IPS DF 19.7 (cell line): ENCODE data around the gene CBX4.
"Not testable (repeated sequence)": the region's sequence is repeated elsewhere in the genome, so short reads cannot be mapped to it uniquely, and the experiment has no call there.

Experiments used
- DNase-seq: peaks from one replicate; pipeline ENCODE4 v3.0.0-alpha.2; 2013; ENCODE audit warnings: low read depth, low spot score

Gene CBX4

GRCh38 chr17:79859676-79860615, 20.7 kb upstream of the CBX4 start:
- DNase-seq, result no peak

GRCh38 chr17:79857095-79857494, 17.9 kb upstream of the CBX4 start:
- no peak for DNase-seq

GRCh38 chr17:79855331-79856124, 16.3 kb upstream of the CBX4 start:
- no peak for DNase-seq

- DNase-seq, result no peak
Measured at GRCh38 chr17:79854080-79855060, 15.1 kb upstream of the CBX4 start.

- DNase-seq, result not testable (repeated sequence)
Measured at GRCh38 chr17:79853168-79853567, 13.9 kb upstream of the CBX4 start.

GRCh38 chr17:79852748-79853147, 13.5 kb upstream of the CBX4 start:
- no peak for DNase-seq

GRCh38 chr17:79851461-79851817, 12.2 kb upstream of the CBX4 start:
- DNase-seq, result no peak

- no peak for DNase-seq
Measured at GRCh38 chr17:79850571-79851460, 11.6 kb upstream of the CBX4 start.

GRCh38 chr17:79849953-79850352, 10.7 kb upstream of the CBX4 start:
- DNase-seq, result no peak

- DNase-seq, result no peak
Measured at GRCh38 chr17:79848370-79848766, 9.1 kb upstream of the CBX4 start.

GRCh38 chr17:79847698-79848369, 8.6 kb upstream of the CBX4 start:
- no peak for DNase-seq

GRCh38 chr17:79845601-79845949, 6.3 kb upstream of the CBX4 start:
- DNase-seq, result no peak

- DNase-seq, result no peak
Measured at GRCh38 chr17:79844869-79845600, 5.8 kb upstream of the CBX4 start.

- no peak for DNase-seq
Measured at GRCh38 chr17:79843816-79844800, 4.9 kb upstream of the CBX4 start.

- DNase-seq, result no peak
Measured at GRCh38 chr17:79843474-79843815, 4.2 kb upstream of the CBX4 start.

GRCh38 chr17:79842656-79843473, 3.6 kb upstream of the CBX4 start:
- no peak for DNase-seq

- no peak for DNase-seq
Measured at GRCh38 chr17:79842136-79842655, 3.0 kb upstream of the CBX4 start.
